ENCODE results near the gene JPH2.
A peak's percentile ranks its signal among the peaks of the same experiment; 100 is the strongest.
"Not testable (repeated sequence)": the region's sequence is repeated elsewhere in the genome, so short reads cannot be mapped to it uniquely, and the experiment has no call there.

Gene JPH2

GRCh38 chr20:44187054-44187771 lies at the start of gene JPH2:
JPH2 (minus strand) TSS chr20:44187188; CDS start chr20:44186705, 483 bp downstream.
- DNase-seq, result no peak

GRCh38 chr20:44235702-44236101 lies 48.7 kb upstream of the JPH2 start:
- no peak for DNase-seq

GRCh38 chr20:44234566-44235317 lies 47.8 kb upstream of the JPH2 start:
- DNase-seq, result no peak

GRCh38 chr20:44233436-44234016 lies 46.5 kb upstream of the JPH2 start:
- no peak for DNase-seq

DNA sequence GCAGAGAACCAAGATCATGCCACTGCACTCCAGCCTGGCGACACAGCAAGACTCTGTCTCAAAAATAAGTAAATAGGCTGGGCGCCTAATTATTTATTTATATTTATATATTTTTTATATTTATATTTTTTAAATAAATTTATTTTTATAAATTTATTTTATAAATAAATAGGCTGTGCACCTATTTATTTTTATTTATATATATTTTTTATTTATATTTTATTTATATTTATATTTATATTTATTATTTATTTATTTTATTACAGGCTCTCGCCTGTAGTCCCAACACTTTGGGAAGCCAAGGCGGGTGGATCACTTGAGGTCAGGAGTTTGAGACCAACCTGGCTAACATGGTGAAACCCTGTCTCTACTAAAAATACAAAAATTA lies 45.5 kb upstream of the JPH2 start:
- not testable (repeated sequence) for DNase-seq

DNA sequence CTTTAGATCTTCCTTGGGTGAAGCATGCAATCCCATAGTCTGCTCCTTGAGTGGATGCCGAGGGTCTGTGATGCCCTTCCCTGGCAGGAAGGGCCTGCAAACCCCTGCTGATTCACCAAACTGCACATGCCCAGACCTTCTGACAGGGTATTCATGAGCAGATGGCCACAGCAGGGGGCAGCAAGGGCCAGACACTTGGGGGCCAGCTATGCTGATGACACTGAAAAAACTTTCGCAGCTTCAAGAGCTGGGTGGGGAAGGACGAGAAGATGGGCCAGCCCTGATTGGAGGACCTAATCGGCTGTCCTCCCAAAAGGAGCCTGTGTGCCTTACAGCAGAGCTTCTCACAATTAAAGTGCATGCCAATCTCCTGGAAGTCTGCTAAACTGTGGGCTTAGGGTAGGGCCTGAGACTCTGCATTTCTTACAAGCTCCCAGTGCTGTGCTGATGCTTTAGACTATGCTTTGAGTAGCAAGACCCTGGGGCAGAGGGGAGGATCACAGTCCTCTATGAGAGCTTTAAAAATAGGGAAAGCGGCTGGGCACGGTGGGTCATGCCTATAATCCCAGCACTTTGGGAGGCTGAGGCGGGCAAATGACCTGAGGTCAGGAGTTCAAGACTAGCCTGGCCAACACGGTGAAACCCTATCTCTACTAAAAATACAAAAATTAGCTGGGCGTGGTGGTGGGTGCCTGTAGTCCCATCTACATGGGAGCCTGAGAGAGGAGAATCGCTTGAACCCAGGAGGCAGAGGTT lies 44.9 kb upstream of the JPH2 start:
- no peak for DNase-seq

- no peak for DNase-seq
Observed at GRCh38 chr20:44231193-44231592, 44.2 kb upstream of the JPH2 start.

- DNase-seq, result no peak
Observed at GRCh38 chr20:44228465-44229258, 41.7 kb upstream of the JPH2 start.

GRCh38 chr20:44224637-44225036 lies 37.6 kb upstream of the JPH2 start:
- no peak for DNase-seq

- no peak for DNase-seq
Observed at GRCh38 chr20:44223721-44224120, 36.7 kb upstream of the JPH2 start.

DNA sequence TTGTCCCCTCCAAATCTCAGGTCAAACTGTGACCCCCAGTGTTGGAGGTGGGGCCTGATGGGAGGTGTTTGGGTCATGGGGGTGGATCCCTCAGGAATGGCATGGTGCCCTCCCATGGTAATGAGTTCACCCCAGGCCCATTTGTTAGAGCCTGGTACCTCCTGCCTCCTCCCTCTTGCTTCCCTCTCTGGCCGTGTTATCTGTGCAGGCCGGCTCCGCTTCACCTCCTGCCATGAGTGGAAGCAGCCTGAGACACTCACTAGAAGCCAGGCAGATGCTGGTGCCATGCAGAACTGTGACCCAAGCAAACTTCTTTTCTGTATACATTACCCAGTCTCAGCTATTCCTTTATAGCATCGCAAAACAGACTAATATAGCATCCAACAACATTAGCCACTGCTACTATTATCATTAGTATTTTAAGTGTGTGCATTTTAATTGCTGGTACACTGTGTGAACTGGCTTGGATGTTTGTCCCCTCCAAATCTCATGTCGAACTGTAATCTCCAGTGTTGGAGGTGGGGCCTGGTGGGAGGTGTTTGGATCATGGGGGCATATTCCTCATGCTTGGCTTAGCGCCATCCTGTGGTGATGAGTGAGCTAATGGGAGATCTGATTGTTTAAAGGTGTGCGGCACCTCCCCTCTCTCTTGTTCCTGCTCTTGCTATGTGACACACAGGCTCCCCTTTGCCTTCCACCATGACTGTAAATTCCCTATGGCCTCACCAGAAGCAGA lies 35.8 kb upstream of the JPH2 start:
- no peak for DNase-seq

- DNase-seq, result no peak
Observed at GRCh38 chr20:44222027-44222426, 35.0 kb upstream of the JPH2 start.

DNA sequence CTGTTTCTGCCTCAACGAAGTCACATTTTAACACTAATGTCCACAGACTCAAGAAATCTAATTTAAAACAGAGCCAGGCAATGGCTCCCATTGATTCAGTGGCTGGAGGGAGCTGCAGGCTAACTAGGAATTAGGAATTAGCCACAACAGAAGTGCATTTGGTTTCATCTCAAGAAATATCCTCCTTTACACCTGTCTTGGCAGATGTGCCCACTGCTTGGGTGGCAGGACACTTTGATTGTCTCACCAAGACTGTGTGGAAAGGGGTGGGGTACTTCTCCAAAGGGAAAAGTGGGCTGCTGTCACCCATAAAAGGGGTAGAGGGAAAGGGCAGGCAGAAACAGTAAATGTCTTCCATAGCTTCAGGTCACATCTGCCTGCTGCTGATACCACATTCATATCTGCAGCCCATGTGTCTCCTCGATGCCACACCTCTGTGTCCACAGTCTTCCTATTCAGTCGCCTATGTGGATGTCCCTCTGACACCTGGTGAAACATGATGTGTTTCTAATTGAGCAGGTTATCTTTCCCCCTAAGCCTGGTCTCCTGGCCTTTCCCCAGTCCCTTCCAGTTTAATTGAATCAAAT lies 34.5 kb upstream of the JPH2 start:
- DNase-seq, result no peak

DNA sequence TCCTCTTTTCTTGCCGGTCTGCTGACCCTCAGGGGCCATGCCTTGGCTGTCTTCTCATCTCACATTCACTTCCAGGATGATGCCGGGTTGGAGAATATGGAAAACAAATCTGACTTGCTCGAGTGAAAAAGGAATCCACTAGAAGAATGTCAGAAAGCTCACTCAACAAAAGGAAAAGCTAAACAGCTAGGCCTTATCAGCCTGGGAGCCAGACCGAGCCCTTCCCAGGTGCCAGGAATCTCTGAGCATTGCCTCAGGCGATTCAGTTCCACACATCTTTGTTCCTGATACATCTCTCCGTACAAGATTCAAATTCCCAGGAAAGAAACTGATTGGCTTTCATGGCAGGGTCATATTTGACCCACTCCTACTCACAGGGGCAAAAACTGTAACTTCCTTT lies 32.8 kb upstream of the JPH2 start:
- no peak for DNase-seq

- peak in 1 of 2 donors; percentile 41 for DNase-seq
Observed at GRCh38 chr20:44219170-44219730, 32.3 kb upstream of the JPH2 start.

DNA sequence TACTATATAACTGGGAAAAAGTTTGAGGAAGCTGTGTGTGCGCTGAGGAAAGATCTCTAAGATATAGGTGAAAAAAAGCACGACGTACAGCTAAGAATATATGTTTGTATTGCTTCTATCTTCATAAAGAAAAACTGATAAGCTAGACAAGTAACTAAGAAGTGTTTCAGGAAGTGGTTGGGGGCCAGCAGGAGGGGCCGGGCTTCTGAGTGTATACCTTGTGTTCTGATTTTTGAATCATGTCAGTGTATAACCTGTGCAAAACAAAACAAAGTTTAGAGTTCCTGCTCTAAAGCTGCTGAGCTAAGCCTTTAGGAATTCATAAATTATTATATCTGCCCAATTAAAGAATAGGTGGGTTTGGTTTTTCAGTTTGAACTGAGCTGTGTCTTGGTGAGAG lies 31.5 kb upstream of the JPH2 start:
- DNase-seq, result peak in 1 of 2 donors; percentile 51

DNA sequence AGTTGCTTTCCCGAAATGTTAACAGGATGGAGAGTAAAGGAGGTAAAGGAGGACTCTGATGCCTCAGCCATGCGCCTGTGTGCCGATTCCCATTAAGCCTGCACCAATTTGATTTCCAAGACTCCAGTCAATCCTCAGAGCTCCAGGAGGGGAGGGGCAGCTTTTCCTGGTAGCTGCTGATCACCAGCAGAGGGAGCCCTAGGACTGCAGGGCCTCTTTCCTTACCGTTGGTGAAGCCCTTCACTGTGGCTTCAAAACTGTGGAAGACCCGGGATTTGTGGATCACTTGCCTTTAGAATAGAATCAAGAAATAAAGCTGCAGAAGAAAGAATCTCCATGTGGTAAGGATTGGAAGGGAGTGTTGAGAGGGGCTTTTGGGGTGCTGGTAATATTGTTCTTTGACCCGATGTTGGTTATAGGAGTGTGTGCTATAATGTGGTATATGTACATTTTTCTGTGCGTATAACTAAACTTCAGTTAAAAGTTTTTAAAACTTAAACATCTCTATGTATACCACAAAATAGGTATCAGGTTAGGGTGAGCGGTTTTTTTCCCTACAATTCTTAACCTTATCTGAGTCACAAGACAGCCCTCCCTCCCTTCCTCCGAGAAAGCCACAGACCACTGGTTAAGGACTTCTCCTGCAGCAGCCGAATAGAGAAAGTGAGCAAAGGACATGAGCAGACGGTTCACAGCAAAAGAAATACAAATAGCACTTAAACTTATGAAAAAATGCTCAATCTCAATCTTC lies 30.5 kb upstream of the JPH2 start:
- DNase-seq, result peak; percentile 64 to 79

- DNase-seq, result peak; percentile 73 to 81
Observed at GRCh38 chr20:44215125-44215524, 28.1 kb upstream of the JPH2 start.

- DNase-seq, result no peak
Observed at GRCh38 chr20:44212792-44213191, 25.8 kb upstream of the JPH2 start.
